Activated CD4-positive, CD25-positive, alpha-beta regulatory T cell treated with anti-CD3 and anti-CD28 coated beads, Interleukin-2, amount 50 U/mL, for 72 hours (primary cell): Measurements from ENCODE around the gene GRIA1.

Experiments
- DNase-seq: peaks from one replicate; pipeline ENCODE4 v3.0.0; 2021

GRIA1 gene

GRCh38 chr5:153618307-153618706 is 127.8 kb downstream of the GRIA1 start:
- DNase-seq, result no peak

DNA sequence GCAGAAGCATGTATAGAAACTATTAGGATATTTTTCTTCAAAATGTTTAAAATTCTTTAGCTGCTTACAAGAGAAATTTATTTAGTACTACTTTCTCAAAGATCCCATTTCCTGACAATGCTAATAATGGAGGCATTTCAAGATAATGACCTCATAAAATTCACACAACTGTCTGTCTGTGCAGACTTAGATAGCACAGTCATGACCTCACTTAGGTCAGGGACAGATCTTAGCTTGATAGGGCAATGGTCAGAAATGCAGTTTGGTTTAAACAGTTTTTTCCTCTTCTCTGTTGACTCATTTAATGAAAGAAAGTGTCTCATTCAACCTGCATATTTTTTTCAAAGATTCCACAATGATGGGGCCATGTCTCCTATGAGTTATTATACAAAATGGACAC is 128.4 kb downstream of the GRIA1 start:
- no peak for DNase-seq

GRCh38 chr5:153619771-153620170 is 129.3 kb downstream of the GRIA1 start:
- no peak for DNase-seq

GRCh38 chr5:153623124-153623523 is 132.7 kb downstream of the GRIA1 start:
- no peak for DNase-seq

GRCh38 chr5:153623751-153624450 is 133.4 kb downstream of the GRIA1 start:
- DNase-seq, result no peak

- no peak for DNase-seq
Measured at GRCh38 chr5:153624451-153624765, 133.9 kb downstream of the GRIA1 start.

- DNase-seq, result no peak
Measured at GRCh38 chr5:153625826-153626354, 135.4 kb downstream of the GRIA1 start.

- DNase-seq, result no peak
Measured at GRCh38 chr5:153626836-153627235, 136.4 kb downstream of the GRIA1 start.

DNA sequence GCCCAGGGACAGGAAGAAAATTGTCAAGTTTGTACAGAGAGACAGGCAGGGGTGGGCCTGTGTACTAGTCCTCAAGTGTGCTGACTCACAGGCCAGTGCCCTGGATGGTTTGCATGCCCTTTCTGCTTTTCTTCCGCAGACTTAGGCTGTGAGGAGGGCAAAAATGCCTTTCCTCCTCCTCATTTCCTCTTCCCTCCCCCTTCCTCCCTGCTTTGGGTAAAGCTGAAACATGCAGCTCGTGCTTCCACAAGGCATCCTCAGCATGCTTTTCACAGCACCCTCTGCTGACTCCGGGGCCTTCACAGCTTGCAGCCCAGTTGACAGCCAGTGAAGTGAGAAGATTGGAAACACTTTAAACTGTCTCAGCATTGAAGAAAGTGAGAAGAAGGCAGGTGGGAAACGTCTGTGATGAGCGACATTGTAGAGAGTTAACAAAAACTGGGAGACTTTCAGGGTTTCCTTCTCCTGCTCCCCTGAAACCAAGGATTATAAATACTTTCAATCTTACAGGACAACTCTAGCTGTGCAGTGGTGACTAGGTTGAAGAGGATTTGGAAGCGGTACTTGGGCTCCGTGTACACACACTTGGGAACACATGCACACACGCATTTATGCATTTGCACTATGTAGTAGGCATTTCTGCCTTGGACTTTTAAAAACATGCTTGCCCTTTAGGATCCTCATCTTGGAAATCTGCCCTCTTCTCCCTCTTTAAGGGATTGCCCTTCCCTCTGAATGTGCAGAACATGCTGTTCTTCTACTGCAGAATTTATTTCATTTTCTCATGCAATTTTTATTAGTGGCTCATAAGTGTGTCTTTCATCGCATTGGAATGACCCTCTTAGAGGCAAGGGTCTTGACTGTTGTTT is 138.8 kb downstream of the GRIA1 start:
- DNase-seq, result no peak

DNA sequence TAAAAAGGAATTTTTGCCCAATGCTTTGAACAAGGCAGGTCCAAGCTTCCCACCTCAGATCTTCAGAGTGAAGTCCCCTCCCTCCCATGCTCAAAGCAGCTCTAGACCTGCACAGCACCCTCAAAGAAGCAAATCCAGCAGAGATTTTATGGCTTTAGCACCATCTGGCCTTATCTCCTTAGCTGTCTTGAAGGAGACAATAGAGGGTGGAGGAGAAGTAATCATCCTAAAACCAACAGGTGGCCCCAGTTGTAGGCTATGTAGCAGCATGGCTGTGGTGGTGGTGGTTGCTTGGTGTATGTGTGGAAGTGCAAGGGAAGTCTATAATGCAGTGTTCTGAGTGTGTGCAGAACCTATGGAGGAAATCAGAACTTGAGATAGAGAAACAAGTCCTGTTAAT is 140.1 kb downstream of the GRIA1 start:
- no peak for DNase-seq

DNA sequence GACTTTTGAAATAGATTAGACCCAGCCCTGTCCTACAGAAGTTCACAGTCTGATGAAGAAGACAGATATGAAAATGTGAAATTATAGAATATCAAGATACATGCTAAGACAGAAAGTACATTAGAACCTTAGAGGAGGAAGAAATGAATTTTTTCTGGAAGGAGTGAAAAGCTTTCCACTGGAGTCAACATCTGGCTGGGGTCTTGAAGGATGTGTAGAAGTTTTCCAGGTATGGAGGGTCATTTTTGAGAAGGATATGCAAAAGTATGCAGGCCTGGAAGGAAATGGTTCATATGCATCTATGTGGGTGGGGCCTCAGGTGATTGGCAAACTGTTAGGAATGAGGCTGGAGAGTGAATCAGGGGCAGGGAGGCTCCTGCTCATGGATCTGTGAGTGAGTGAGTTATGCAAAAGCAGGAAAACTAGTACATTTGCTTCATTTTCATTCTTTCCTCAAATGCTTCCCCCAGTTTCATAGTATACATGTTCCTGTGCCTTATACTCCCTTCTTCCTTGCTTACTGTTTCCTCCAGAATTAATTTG is 142.3 kb downstream of the GRIA1 start:
- no peak for DNase-seq

- DNase-seq, result no peak
Measured at GRCh38 chr5:153636670-153637451, 146.4 kb downstream of the GRIA1 start.

DNA sequence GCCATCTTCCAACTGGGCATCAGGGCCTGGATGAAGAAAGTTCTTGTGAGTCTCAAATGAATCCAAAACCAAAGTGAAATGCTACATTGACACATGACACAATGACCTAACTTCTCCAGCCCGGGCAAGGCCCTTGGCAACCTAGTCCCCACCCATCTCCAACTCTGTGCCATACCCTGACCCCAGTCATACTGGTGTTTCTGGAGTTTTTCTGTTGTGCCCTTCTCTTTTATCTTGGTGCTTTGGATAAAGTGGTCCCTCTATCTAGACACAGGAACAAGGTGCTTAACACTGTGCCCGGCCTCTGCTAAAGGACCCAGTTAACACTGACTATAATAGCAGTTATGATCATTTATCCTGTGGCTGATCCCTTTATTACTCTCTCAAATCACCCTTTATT is 149.8 kb downstream of the GRIA1 start:
- no peak for DNase-seq

DNA sequence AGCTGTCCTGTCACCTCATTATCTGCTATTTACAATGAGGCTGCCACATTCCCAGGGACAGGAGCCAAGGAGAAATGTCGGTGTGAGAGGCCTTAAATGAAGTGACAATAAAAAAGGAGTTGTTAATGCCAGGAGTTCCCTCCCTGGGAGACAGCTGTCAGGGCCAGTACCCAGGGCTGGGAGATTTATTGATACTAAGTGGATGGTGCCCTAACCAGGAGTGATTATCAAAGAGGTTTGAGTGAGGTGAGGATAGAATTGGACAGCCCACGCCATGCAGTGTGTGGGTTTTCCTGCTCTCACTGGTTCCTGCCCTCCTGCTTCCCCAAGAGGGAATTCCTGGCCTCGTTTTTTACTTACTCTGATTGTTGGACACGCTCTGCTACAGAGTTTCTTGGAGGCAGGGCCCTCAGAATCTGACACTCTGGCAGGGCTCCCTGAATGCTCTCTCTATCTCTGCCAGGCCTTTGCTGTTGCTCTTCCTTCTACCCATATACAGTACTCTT is 150.8 kb downstream of the GRIA1 start:
- DNase-seq, result no peak

DNA sequence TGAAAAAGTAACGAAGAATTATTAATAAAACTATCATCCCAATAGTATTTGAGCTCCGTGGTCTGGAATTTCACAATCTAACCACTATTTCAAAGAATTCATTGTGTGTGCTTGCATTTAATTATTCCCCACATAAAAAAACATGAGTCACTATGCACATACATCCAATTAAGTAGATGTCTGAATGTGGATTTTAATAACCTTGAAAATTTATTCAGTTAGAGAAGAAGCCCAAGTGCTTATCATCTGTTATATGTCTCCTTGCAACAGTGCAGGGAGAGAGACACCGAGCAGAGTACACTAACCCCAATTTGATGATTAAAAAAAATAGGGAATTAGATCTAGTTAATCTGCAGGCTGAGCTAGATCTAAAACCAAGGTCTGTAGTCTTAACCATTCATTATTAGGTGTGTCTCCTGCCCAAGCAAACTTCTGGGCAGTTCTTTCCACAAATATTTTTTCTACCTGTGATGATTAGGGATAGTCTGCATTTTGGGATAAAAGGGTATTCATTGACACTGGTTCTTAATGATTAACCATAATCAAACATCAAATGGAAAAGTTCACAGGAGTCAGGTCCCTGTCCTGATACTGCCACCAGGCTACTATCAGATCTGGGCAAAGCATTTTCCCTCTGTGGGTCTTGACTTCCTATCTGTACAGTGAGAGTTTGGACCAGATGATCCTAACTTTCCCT is 164.2 kb downstream of the GRIA1 start:
- DNase-seq, result no peak

DNA sequence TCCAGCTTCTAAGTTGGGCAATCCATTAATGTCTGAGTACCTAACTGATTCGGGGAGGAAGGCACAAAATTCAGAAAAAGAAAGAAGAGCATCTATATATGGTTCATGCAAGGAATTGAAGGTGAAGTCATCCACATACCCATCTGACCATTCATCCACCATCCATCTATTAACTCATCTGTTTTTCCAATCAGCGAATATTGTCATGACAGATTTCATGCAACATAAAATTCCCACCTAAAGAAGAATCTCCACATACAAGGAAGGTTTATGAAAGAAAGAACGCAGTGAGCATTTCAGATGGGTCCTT is 164.7 kb downstream of the GRIA1 start:
- no peak for DNase-seq

DNA sequence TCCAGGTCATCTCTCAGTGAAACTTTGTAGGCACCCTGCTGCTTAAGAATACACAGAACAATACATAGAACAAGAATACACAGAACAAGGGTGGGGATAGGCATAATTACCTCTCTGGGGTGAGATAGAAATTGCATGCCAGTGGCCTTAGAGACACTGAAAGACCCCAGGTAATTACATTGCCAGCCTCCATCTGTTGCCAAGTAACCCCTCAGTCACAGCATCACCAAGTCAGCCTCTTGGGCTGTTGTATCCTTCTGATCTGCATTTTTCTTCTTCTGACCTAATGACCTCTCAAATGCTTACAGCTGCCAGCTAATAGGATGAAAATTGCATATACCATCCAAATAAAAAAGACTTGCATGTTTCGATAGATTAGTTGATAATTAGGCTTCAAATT is 167.7 kb downstream of the GRIA1 start:
- no peak for DNase-seq

- no peak for DNase-seq
Measured at GRCh38 chr5:153658606-153659005, 168.1 kb downstream of the GRIA1 start.

- no peak for DNase-seq
Measured at GRCh38 chr5:153659039-153659736, 168.7 kb downstream of the GRIA1 start.

GRCh38 chr5:153660919-153661318 is 170.4 kb downstream of the GRIA1 start:
- no peak for DNase-seq

- DNase-seq, result no peak
Measured at GRCh38 chr5:153661897-153662296, 171.4 kb downstream of the GRIA1 start.

DNA sequence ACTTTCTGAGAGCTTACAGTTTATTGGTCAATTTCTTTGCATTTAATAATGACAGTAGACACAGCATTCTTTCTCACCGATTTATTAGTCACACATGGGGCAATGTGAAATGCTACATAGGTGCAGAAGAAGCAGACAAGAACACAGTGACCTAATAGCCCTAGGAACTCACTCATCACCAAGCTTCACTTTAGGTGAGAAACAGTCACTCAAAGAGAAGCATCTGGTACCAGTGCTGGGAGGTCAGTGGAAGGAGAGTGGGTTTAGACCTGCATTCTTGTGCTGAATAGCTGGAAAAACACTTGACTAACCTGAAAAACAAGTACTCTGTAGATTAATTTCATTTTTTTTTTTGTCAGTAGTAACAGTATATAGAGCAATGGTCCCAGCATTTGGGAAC is 179.6 kb downstream of the GRIA1 start:
- DNase-seq, result no peak
